Adipocyte (in vitro differentiated cells): Measurements from ENCODE around the gene WDR20.

Experiments
- DNase-seq: peaks from one replicate; pipeline ENCODE4 v3.0.0-alpha.2; 2015; ENCODE audit warnings: low read depth
- H3K27me3 ChIP-seq: replicated peaks from 2 replicates; pipeline ENCODE4 v1.7.0; 2013; ENCODE audit warnings: mild to moderate bottlenecking, low read length, moderate library complexity; ENCODE audit not compliant: control insufficient read depth, insufficient read depth
- H3K36me3 ChIP-seq: 2 replicates; pipeline ENCODE4 v1.7.0; 2013; ENCODE audit warnings: low read length, mild to moderate bottlenecking, moderate library complexity; ENCODE audit not compliant: control insufficient read depth, insufficient read depth, severe bottlenecking
- H3K4me1 ChIP-seq: 2 replicates; pipeline ENCODE4 v1.7.0; 2013; ENCODE audit warnings: mild to moderate bottlenecking, low read length, moderate library complexity; ENCODE audit not compliant: control insufficient read depth, insufficient read depth
- H3K4me3 ChIP-seq: 2 replicates; pipeline ENCODE4 v1.7.0; 2013; ENCODE audit warnings: mild to moderate bottlenecking, low read length, moderate library complexity
- H3K9ac ChIP-seq: 2 replicates; pipeline ENCODE4 v1.7.0; 2013; ENCODE audit warnings: mild to moderate bottlenecking, low read length, moderate library complexity
- H3K9me3 ChIP-seq: 2 replicates; pipeline ENCODE4 v1.7.0; 2013; ENCODE audit warnings: mild to moderate bottlenecking, low read length, moderate library complexity; ENCODE audit not compliant: control insufficient read depth

Gene WDR20

DNA sequence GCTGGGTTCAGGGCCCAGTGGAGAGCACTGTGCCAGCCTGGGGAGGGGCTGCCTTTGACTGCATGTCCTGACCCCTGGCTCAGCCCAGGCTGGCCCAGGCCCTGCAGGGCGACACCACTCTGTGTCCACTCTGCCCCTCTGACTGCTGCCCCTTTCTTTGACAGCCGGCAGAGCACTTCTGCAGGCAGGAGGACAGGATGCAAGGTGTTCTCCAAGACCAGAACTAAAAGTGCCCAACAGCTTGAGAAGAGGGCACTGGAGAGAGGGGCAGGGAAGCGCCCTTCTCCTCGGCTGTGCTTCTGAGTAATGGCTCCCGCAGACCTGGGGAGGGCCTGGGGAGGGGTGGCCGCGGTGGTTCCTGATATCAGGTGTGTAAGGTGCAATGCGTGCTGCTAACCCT, 72.7 kb downstream of the WDR20 start:
- no peak for DNase-seq
- H3K36me3 ChIP-seq, result peaks cover 14% of the 10 kb centered on the region
- no peaks in the 10 kb centered on the region for H3K27me3 ChIP-seq
- no peaks in the 10 kb centered on the region for H3K9me3 ChIP-seq
- no peak overlapping the region for H3K9ac ChIP-seq
- H3K4me1 ChIP-seq, result peaks cover 38% of the 10 kb centered on the region
- no peak overlapping the region for H3K4me3 ChIP-seq

DNA sequence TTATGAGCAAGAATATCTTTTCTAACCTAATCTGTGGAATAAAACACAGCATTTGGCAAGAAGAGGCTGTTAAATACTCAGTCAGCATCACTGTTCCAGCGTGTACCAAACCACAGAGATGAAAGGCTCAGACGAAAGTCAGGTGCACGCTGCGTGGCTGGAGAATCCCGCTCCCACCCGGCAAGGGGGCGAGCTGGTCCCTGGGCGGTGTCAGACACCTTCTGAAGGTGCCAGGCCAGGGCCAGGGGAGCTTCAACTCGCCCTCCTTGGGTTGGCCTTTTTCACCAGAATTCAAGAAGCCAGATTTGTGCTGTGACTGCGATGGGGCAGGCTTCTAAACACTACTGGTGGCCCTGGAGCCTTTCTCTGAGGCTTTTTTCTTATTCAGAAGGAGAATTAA, 73.1 kb downstream of the WDR20 start:
- DNase-seq, result no peak
- no peaks in the 10 kb centered on the region for H3K9me3 ChIP-seq
- H3K36me3 ChIP-seq, result peaks cover 14% of the 10 kb centered on the region
- H3K4me3 ChIP-seq, result no peak overlapping the region
- H3K9ac ChIP-seq, result no peak overlapping the region
- peaks cover 38% of the 10 kb centered on the region for H3K4me1 ChIP-seq
- H3K27me3 ChIP-seq, result no peaks in the 10 kb centered on the region

DNA sequence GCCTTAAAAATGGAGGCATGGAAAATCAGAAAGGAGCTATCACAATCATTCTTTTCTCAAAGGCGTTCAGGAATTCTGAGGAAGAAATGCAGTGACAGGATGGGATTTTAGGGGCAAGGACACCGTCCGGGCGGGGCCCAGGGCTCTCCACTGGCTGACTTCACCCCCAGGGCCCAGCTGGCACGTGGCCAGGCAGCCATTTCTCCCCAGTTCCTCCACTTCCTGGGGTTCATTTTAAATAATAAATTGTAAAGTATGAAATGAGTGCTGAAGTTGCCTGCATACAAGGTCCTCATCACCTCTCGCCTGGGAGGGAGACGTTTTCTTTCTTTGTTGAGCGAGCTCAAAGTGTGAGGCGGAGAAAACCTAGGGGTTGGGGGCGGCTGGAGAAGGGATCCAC, 73.8 kb downstream of the WDR20 start:
- no peaks in the 10 kb centered on the region for H3K27me3 ChIP-seq
- no peak overlapping the region for H3K4me3 ChIP-seq
- peaks cover 38% of the 10 kb centered on the region for H3K4me1 ChIP-seq
- no peak for DNase-seq
- H3K9me3 ChIP-seq, result no peaks in the 10 kb centered on the region
- H3K36me3 ChIP-seq, result peaks cover 14% of the 10 kb centered on the region
- H3K9ac ChIP-seq, result no peak overlapping the region

DNA sequence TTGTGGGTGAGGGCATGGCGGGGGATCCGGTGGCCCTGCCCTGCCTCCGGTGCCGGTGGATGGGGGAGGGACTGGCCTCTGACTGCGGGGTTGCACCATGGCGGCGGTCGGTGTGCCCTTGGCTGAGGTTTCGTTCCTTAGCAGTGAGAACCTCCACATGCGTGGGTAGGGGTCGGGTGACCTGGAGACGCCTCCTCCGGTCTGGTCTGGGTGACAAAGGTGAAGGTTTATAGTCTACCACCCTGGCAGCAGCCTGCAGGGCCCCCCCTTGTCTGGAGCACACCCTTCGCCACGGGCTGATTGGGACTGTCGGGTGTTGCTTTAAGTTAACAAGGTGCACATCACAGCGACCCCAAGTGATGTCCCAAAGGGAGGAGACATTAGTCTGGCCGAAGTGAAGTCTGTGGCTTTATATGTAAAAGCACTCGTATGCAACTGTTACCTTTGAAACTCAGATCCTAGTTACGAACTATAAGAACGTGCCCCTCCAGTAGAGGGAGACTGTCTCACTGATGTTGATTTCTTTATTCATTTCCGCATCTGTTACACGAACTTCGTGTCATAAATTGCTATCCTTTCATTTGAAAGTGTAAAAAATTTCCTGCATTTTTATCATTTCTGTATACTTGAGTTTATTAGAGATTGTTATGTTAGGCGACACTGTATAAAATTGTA, 74.4 kb downstream of the WDR20 start:
- Histone ChIP-seq H3K27me3 (no peaks in the 10 kb centered on the region), H3K4me1 (peaks cover 35% of the 10 kb centered on the region), H3K9me3 (no peaks in the 10 kb centered on the region), H3K4me3 (peak overlapping the region; percentile 45), H3K36me3 (peaks cover 11% of the 10 kb centered on the region), H3K9ac (peak overlapping the region; percentile 70)
- no peak for DNase-seq

DNA sequence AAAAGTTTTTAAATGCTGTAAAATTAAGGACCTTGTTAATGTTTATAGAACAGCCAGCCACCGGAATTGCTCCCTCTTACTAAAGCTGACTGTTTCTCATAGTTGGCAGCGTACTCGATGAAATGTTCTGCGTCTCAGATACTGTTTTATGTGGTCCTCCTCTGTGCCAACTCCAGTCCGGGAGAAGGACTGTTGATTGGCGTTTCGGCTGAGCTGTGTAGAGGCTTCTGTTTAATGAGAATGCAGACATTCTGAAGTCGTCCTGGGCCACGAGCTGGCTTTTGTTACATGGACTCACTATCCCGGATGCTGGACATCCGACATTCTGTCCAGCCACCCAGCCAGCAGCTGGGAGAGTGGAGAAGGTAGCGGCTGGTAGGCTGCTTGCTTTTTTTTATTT, 75.4 kb downstream of the WDR20 start:
- Histone ChIP-seq H3K4me1 (peaks cover 30% of the 10 kb centered on the region), H3K36me3 (peaks cover 5% of the 10 kb centered on the region), H3K4me3 (peak overlapping the region; percentile 45), H3K27me3 (no peaks in the 10 kb centered on the region), H3K9me3 (no peaks in the 10 kb centered on the region), H3K9ac (peak overlapping the region; percentile 70)
- no peak for DNase-seq

DNA sequence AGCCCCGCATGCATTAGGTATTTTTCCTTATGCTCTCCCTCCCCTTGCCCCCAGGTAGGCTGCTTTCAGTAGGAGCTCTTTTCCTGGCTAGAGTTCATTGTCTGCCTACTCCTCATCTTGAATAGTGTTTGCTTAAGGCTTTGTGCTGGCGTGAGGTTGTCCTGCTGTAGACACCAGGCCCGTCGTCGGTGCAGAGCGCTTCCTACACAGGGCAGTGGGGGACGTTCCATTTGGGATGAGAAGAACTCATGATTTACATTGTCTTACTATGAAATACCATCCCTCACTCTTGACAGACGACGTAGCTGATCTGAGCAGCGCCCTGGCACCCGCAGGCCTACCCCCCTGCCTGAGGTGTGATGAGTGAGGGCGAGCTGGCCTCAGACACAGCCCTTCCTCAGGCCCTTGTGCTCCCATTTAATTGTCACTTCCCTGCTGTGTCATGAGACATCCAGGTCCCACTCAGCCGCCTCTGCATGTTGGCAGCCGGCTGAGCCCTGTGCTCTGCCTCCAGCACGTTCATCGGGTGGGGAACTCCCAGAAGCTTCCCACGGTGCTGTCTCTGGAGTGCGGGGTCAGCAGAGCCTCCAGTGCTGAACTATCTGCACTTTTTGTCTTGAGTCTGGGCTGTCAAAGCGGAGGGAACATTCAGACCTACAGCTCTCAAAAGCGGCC, 76.0 kb downstream of the WDR20 start:
- Histone ChIP-seq H3K9ac (peak overlapping the region; percentile 70), H3K4me1 (peaks cover 30% of the 10 kb centered on the region), H3K36me3 (peaks cover 5% of the 10 kb centered on the region), H3K4me3 (peak overlapping the region; percentile 15), H3K9me3 (no peaks in the 10 kb centered on the region), H3K27me3 (no peaks in the 10 kb centered on the region)
- no peak for DNase-seq

DNA sequence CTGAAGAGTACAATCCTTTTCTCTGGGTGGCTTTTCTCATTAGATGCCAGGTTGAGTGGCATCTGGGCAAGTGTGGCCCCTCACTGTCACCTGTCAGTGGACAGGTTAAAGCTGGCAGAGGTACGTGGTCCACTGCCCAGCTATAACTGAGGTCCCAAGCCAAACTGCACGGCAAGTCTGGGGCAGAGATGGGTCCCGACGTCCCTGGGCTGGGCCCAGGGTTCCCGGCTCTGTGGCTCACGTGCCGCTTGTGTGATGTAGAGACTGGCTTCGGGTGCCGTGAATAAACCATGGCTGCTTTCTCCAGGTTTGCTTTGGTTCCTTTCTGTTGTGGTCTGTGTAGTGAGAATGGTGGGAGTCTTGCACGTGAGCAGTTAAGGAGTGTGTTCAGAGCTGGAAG, 77.7 kb downstream of the WDR20 start:
- peaks cover 35% of the 10 kb centered on the region for H3K4me1 ChIP-seq
- DNase-seq, result no peak
- no peak overlapping the region for H3K9ac ChIP-seq

DNA sequence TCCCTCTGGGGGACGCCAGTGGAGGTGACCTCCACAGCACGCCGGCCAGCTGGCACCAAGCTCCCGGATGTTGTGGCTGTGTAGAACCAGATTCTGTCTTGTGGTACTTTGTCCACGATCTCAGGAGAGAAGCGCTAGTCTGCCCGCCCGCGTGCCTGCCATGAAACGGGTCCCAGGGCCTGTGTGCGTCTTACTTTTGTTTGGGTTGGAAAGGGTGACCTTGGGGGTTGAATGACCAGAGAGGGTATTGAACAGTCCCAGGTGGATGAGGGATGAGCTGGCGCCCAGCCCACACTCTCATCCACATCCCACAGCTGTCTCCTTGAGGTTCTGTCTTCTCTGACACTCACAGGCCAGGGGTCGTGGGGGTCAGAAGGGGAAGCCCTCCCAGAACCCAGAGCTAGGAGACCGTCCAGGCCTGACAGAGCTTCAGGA, 78.3 kb downstream of the WDR20 start:
- Histone ChIP-seq H3K9me3 (no peaks in the 10 kb centered on the region), H3K4me3 (no peak overlapping the region), H3K36me3 (peaks cover 6% of the 10 kb centered on the region), H3K4me1 (peaks cover 35% of the 10 kb centered on the region), H3K9ac (no peak overlapping the region), H3K27me3 (no peaks in the 10 kb centered on the region)
- DNase-seq, result no peak

More for the DNA sequence above, 77.7 kb downstream of the WDR20 start:
- Histone ChIP-seq H3K27me3 (no peaks in the 10 kb centered on the region), H3K36me3 (peaks cover 2% of the 10 kb centered on the region), H3K9me3 (no peaks in the 10 kb centered on the region), H3K4me3 (no peak overlapping the region)

DNA sequence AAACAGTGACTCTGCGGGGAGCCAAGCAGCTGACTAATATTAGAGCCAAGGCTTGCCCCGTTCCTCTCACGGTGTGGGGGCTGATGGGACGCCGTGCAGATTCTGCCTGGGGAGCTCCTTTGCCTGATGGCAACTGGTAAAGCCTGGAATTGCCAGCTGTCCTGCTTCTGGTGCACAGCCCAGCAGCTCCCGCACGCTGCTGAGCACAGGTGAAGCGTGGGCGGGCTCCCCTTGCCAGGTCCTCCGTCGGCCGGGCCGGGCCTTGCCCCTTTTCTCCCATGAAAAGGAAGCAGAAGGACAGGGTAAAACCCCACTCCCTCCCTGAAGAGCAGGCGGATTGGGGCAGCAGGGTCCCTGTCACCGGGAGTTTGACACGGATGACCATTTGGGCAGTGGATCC, 79.0 kb downstream of the WDR20 start:
- Histone ChIP-seq H3K4me3 (no peak overlapping the region), H3K9me3 (no peaks in the 10 kb centered on the region), H3K4me1 (peaks cover 33% of the 10 kb centered on the region), H3K9ac (no peak overlapping the region), H3K36me3 (peaks cover 7% of the 10 kb centered on the region), H3K27me3 (no peaks in the 10 kb centered on the region)
- DNase-seq, result no peak

DNA sequence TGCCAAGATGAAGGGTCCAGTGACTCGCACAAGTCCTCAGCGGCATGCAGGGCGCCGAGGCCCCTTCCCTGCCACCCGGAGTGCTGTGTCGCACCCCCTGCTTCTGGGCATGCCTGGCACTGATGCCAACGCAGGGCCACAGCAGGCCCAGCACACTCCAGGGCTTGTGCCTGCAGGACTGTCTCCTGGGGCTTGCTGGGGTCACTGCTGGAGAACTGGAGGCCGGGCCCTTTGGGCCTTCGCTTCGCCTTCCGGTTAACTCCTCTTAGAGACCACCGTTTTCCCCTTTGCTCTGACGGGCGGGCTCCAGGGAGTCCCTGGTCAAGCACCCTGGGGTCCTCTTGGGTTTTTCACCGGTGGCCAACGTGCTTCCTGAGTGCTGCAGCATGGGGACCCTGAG, 79.6 kb downstream of the WDR20 start:
- H3K9ac ChIP-seq, result no peak overlapping the region
- H3K36me3 ChIP-seq, result peaks cover 9% of the 10 kb centered on the region
- no peaks in the 10 kb centered on the region for H3K27me3 ChIP-seq
- no peak for DNase-seq
- no peaks in the 10 kb centered on the region for H3K9me3 ChIP-seq
- H3K4me3 ChIP-seq, result no peak overlapping the region
- peaks cover 27% of the 10 kb centered on the region for H3K4me1 ChIP-seq

DNA sequence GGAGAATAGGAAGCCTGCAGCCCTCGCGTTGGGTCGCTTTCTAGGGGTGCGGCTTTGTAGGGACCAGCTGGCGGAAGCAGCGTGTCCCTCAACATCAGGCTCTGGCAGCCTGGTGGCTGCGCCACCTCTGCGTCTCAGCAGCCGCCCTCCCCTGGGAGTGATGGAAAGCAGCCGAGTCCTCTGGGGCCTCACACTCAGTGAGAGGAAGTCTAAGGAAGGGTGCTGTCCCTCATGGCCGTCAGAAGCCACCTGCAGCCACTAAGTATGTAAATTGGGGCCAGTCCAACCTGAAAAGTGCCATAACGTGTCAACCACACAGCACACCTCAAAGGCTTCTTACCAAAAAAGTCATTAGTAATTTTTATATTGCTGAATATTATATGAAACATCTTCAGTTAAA, 80.3 kb downstream of the WDR20 start:
- Histone ChIP-seq H3K36me3 (peaks cover 14% of the 10 kb centered on the region), H3K9me3 (no peaks in the 10 kb centered on the region), H3K4me1 (peaks cover 20% of the 10 kb centered on the region), H3K4me3 (no peak overlapping the region), H3K27me3 (no peaks in the 10 kb centered on the region), H3K9ac (no peak overlapping the region)
- DNase-seq, result no peak
